ENCODE measurements around the gene RALGPS1.

Gene RALGPS1

GRCh38 chr9:127177665-127178265 is 263.2 kb downstream of the RALGPS1 start:
- TF ChIP-seq FOXA1 (IDR thresholded peaks at IDR 0.05): no peak
- no peak for DNase-seq (ENCODE audit: extremely low spot score)
- ChIA-PET POLR2A (no interaction called here), CTCF (no interaction called here)

- no peak for TF ChIP-seq NFRKB (IDR thresholded peaks at IDR 0.05)
- TF ChIP-seq FOXA1 (IDR thresholded peaks at IDR 0.05): no peak
- TF ChIP-seq LEF1 (IDR thresholded peaks at IDR 0.05; ENCODE audit: borderline replicate concordance): no peak
- no peak for TF ChIP-seq FOXK2 (IDR thresholded peaks at IDR 0.05)
- no peak for TF ChIP-seq ARNT (IDR thresholded peaks at IDR 0.05)
- no peak for TF ChIP-seq HDGF (IDR thresholded peaks at IDR 0.05; ENCODE audit: borderline replicate concordance)
- TF ChIP-seq ZNF384 (IDR thresholded peaks at IDR 0.05): no peak
- TF ChIP-seq SUZ12 (IDR thresholded peaks at IDR 0.05): no peak
- TF ChIP-seq PKNOX1 (IDR thresholded peaks at IDR 0.05): no peak
- DNase-seq (ENCODE audit: extremely low spot score): no peak
- POLR2A ChIA-PET: no interaction called here
- CTCF ChIA-PET: no interaction called here
These were observed 264.4 kb downstream of the RALGPS1 start for GRCh38 chr9:127178686-127179632.

- DNase-seq (ENCODE audit: extremely low spot score): no peak
- TF ChIP-seq CTBP1 (IDR thresholded peaks at IDR 0.05; ENCODE audit: borderline replicate concordance): no peak
- TF ChIP-seq ARNT (IDR thresholded peaks at IDR 0.05): no peak
- TF ChIP-seq SUZ12 (IDR thresholded peaks at IDR 0.05): no peak
- no peak for TF ChIP-seq ELF4 (IDR thresholded peaks at IDR 0.05)
- TF ChIP-seq SP1 (IDR thresholded peaks at IDR 0.05): no peak
- no peak for TF ChIP-seq LEF1 (IDR thresholded peaks at IDR 0.05; ENCODE audit: borderline replicate concordance)
- no peak for TF ChIP-seq TARDBP (IDR thresholded peaks at IDR 0.05)
- no peak for TF ChIP-seq HDGF (IDR thresholded peaks at IDR 0.05; ENCODE audit: borderline replicate concordance)
- TF ChIP-seq PKNOX1 (IDR thresholded peaks at IDR 0.05): no peak
- TF ChIP-seq FOXK2 (IDR thresholded peaks at IDR 0.05): no peak
- TF ChIP-seq ZNF384 (IDR thresholded peaks at IDR 0.05): no peak
- no peak for TF ChIP-seq BHLHE40 (IDR thresholded peaks at IDR 0.05; ENCODE audit: borderline replicate concordance)
- TF ChIP-seq FOXA1 (IDR thresholded peaks at IDR 0.05): no peak
- TF ChIP-seq NFRKB (IDR thresholded peaks at IDR 0.05): no peak
- TF ChIP-seq L3MBTL2 (conservative IDR thresholded peaks at IDR 0.05): no peak
- no peak for TF ChIP-seq FOXM1 (IDR thresholded peaks at IDR 0.05; ENCODE audit: borderline replicate concordance)
- POLR2A ChIA-PET: no interaction called here
- CTCF ChIA-PET: no interaction called here
These were observed 265.3 kb downstream of the RALGPS1 start for GRCh38 chr9:127179633-127180441.

GRCh38 chr9:127180457-127181314 is 266.1 kb downstream of the RALGPS1 start:
- ChIA-PET CTCF (no interaction called here), POLR2A (no interaction called here)
- TF ChIP-seq ZNF384 (IDR thresholded peaks at IDR 0.05) (no peak), SP1 (IDR thresholded peaks at IDR 0.05) (no peak), TARDBP (IDR thresholded peaks at IDR 0.05) (no peak), PKNOX1 (IDR thresholded peaks at IDR 0.05) (no peak), SUZ12 (IDR thresholded peaks at IDR 0.05) (no peak), FOXK2 (IDR thresholded peaks at IDR 0.05) (no peak), BHLHE40 (IDR thresholded peaks at IDR 0.05; ENCODE audit: borderline replicate concordance) (no peak), LEF1 (IDR thresholded peaks at IDR 0.05; ENCODE audit: borderline replicate concordance) (no peak), ARNT (IDR thresholded peaks at IDR 0.05) (no peak), FOXA1 (IDR thresholded peaks at IDR 0.05) (no peak), HDGF (IDR thresholded peaks at IDR 0.05; ENCODE audit: borderline replicate concordance) (no peak), CTBP1 (IDR thresholded peaks at IDR 0.05; ENCODE audit: borderline replicate concordance) (no peak), FOXM1 (IDR thresholded peaks at IDR 0.05; ENCODE audit: borderline replicate concordance) (no peak)
- DNase-seq (ENCODE audit: extremely low spot score): no peak

- CTCF ChIA-PET: no interaction called here
- POLR2A ChIA-PET: no interaction called here
- TF ChIP-seq TARDBP (IDR thresholded peaks at IDR 0.05): no peak
- no peak for TF ChIP-seq L3MBTL2 (conservative IDR thresholded peaks at IDR 0.05)
- TF ChIP-seq FOXK2 (IDR thresholded peaks at IDR 0.05): no peak
- TF ChIP-seq SP1 (IDR thresholded peaks at IDR 0.05): no peak
- TF ChIP-seq LEF1 (IDR thresholded peaks at IDR 0.05; ENCODE audit: borderline replicate concordance): no peak
- TF ChIP-seq PKNOX1 (IDR thresholded peaks at IDR 0.05): no peak
- TF ChIP-seq FOXM1 (IDR thresholded peaks at IDR 0.05; ENCODE audit: borderline replicate concordance): no peak
- no peak for TF ChIP-seq SUZ12 (IDR thresholded peaks at IDR 0.05)
- no peak for TF ChIP-seq ELF4 (IDR thresholded peaks at IDR 0.05)
- no peak for TF ChIP-seq ARNT (IDR thresholded peaks at IDR 0.05)
- TF ChIP-seq CTBP1 (IDR thresholded peaks at IDR 0.05; ENCODE audit: borderline replicate concordance): no peak
- no peak for TF ChIP-seq ZNF384 (IDR thresholded peaks at IDR 0.05)
- TF ChIP-seq HDGF (IDR thresholded peaks at IDR 0.05; ENCODE audit: borderline replicate concordance): no peak
- no peak for TF ChIP-seq NFRKB (IDR thresholded peaks at IDR 0.05)
- no peak for TF ChIP-seq BHLHE40 (IDR thresholded peaks at IDR 0.05; ENCODE audit: borderline replicate concordance)
- TF ChIP-seq FOXA1 (IDR thresholded peaks at IDR 0.05): no peak
- no peak for DNase-seq (ENCODE audit: extremely low spot score)
These were observed 266.7 kb downstream of the RALGPS1 start for GRCh38 chr9:127181315-127181580.

Measured in HEK293T (cell line).